ENCODE measurements around the gene LHFPL5.

LHFPL5 gene

GRCh38 chr6:35796236-35796635, 8.9 kb upstream of the LHFPL5 start:
- Histone ChIP-seq H3K4me1 (no peaks in the 10 kb centered on the region), H3K27me3 (no peaks in the 10 kb centered on the region), H3K9me3 (no peaks in the 10 kb centered on the region), H3K4me3 (ENCODE audit: low read depth, low read length) (no peak overlapping the region), H3K36me3 (no peaks in the 10 kb centered on the region)
- TF ChIP-seq, protein P1, sequence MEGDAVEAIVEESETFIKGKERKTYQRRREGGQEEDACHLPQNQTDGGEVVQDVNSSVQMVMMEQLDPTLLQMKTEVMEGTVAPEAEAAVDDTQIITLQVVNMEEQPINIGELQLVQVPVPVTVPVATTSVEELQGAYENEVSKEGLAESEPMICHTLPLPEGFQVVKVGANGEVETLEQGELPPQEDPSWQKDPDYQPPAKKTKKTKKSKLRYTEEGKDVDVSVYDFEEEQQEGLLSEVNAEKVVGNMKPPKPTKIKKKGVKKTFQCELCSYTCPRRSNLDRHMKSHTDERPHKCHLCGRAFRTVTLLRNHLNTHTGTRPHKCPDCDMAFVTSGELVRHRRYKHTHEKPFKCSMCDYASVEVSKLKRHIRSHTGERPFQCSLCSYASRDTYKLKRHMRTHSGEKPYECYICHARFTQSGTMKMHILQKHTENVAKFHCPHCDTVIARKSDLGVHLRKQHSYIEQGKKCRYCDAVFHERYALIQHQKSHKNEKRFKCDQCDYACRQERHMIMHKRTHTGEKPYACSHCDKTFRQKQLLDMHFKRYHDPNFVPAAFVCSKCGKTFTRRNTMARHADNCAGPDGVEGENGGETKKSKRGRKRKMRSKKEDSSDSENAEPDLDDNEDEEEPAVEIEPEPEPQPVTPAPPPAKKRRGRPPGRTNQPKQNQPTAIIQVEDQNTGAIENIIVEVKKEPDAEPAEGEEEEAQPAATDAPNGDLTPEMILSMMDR (IDR thresholded peaks at IDR 0.05; ENCODE audit: low read depth, low read length) = no peak
- no peak for DNase-seq

DNA sequence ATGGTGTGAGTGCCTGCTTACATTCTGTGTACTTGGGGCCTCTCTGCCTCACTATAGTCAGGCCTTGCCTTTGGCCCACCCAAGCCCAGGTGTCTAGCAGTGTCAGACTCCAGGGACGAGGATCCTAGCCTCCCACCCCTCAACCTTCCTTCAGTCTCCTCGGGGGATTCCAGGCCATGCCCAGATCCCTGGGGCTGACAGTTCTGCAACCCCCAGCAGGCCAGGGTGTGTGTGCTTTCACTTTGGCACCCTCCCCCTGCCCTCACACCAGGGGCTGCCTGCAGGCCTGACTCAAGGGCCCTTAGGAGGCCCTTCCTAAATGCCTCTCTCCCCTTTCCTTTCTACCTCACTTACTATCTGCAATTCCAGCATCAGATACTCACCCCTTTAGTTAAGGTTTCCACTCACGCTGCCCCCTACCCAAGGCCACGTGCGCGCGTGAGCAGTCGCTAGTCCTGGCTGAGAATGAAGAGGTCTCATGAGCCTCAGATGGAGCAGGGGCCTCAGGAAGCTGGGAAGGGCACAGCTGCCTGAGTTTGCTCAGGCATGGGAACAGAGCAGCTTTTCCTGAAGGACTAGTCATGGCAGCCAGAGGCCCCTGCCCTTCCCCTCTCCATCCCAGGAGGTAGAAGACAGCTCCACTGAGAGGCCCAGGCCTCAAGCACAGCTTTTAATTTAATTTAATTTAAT, 7.2 kb upstream of the LHFPL5 start:
- TF ChIP-seq, protein P1 (IDR thresholded peaks at IDR 0.05; ENCODE audit: low read depth, low read length) = no peak
- Histone ChIP-seq H3K27me3 (no peaks in the 10 kb centered on the region), H3K9me3 (no peaks in the 10 kb centered on the region), H3K4me3 (ENCODE audit: low read depth, low read length) (no peak overlapping the region), H3K36me3 (no peaks in the 10 kb centered on the region), H3K4me1 (no peaks in the 10 kb centered on the region)
- DNase-seq = no peak

GRCh38 chr6:35798706-35799105, 6.4 kb upstream of the LHFPL5 start:
- H3K9me3 ChIP-seq = no peaks in the 10 kb centered on the region
- H3K4me1 ChIP-seq = no peaks in the 10 kb centered on the region
- no peak overlapping the region for H3K4me3 ChIP-seq (ENCODE audit: low read depth, low read length)
- H3K36me3 ChIP-seq = no peaks in the 10 kb centered on the region
- DNase-seq = no peak
- H3K27me3 ChIP-seq = no peaks in the 10 kb centered on the region
- TF ChIP-seq, protein P1 (IDR thresholded peaks at IDR 0.05; ENCODE audit: low read depth, low read length) = no peak

DNA sequence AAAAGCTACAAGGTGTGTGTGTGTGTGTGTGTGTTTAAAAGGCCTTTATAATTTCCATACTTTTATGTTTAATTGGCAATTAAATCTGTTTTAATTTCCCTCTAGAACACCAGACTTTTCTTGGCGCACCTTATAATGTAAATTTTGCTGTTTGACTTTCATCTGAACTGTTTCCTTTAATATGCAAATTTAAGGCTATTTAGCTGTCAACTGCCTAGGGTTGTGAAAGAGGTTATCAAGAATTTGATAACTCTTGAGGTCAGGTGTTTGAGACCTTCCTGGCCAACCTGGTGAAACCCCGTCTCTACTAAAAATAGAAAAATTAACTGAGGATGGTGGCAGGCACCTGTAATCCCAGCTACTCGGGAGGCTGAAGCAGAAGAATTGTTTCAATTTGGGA, 4.0 kb upstream of the LHFPL5 start:
- TF ChIP-seq, protein P1 (IDR thresholded peaks at IDR 0.05; ENCODE audit: low read depth, low read length) = no peak
- Histone ChIP-seq H3K27me3 (no peaks in the 10 kb centered on the region), H3K4me1 (no peaks in the 10 kb centered on the region)

GRCh38 chr6:35808688-35809087, 3.5 kb downstream of the LHFPL5 start:
- no peaks in the 10 kb centered on the region for H3K27me3 ChIP-seq
- peak; percentile 49 for DNase-seq
- H3K4me3 ChIP-seq (ENCODE audit: low read depth, low read length) = no peak overlapping the region
- TF ChIP-seq, protein P1 (IDR thresholded peaks at IDR 0.05; ENCODE audit: low read depth, low read length) = no peak
- H3K4me1 ChIP-seq = 0 out of 2 replicates have a peak, but pooled peaks cover 4% of the 10 kb centered on the region
- H3K36me3 ChIP-seq = no peaks in the 10 kb centered on the region
- no peaks in the 10 kb centered on the region for H3K9me3 ChIP-seq

More for the DNA sequence above, 4.0 kb upstream of the LHFPL5 start:
- Histone ChIP-seq H3K36me3 (no peaks in the 10 kb centered on the region), H3K4me3 (ENCODE audit: low read depth, low read length) (no peak overlapping the region), H3K9me3 (no peaks in the 10 kb centered on the region)
- no peak for DNase-seq

DNA sequence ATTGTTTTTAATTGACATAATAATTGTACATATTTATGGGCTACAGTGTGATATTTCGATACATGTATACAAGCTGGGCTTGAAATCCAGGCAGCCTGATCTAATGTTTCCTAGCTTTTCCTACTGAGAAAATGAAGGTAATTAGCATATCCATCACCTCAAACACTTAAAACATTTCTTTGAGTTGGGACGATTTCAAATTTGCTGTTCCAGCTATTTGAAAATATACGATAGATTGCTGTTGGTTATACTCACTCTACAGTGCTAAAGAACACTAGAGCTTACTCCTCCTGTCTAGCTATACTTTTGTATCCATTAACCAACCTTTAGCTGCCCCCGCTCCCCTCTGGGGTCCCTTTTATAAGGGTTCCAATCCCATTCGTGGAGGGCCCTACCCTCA, 4.7 kb downstream of the LHFPL5 start:
- 0 out of 2 replicates have a peak, but pooled peaks cover 4% of the 10 kb centered on the region for H3K4me1 ChIP-seq
- H3K9me3 ChIP-seq = no peaks in the 10 kb centered on the region
- H3K27me3 ChIP-seq = no peaks in the 10 kb centered on the region
- no peak overlapping the region for H3K4me3 ChIP-seq (ENCODE audit: low read depth, low read length)
- DNase-seq = no peak
- TF ChIP-seq, protein P1 (IDR thresholded peaks at IDR 0.05; ENCODE audit: low read depth, low read length) = no peak
- H3K36me3 ChIP-seq = no peaks in the 10 kb centered on the region

All from BE2C (cell line).